ENCODE data around the gene PCF11.
"Not testable (repeated sequence)": the region's sequence is repeated elsewhere in the genome, so short reads cannot be mapped to it uniquely, and the experiment has no call there.

PCF11 gene

GRCh38 chr11:83156996-83157593, at the start of gene PCF11:
PCF11 (plus strand) TSS chr11:83157131; CDS start chr11:83157440, 309 bp downstream.
- no peak for DNase-seq

- DNase-seq, result no peak
Observed at GRCh38 chr11:83112886-83113285, 44.0 kb upstream of the PCF11 start.

GRCh38 chr11:83115026-83115425, 41.9 kb upstream of the PCF11 start:
- no peak for DNase-seq

GRCh38 chr11:83115551-83115950, 41.4 kb upstream of the PCF11 start:
- no peak for DNase-seq

- no peak for DNase-seq
Observed at GRCh38 chr11:83116015-83116641, 40.8 kb upstream of the PCF11 start.

GRCh38 chr11:83118814-83119213, 38.1 kb upstream of the PCF11 start:
- DNase-seq, result no peak

GRCh38 chr11:83119216-83119615, 37.7 kb upstream of the PCF11 start:
- DNase-seq, result no peak

- DNase-seq, result no peak
Observed at GRCh38 chr11:83120327-83120726, 36.6 kb upstream of the PCF11 start.

- DNase-seq, result no peak
Observed at GRCh38 chr11:83122050-83122449, 34.9 kb upstream of the PCF11 start.

GRCh38 chr11:83122766-83123165, 34.2 kb upstream of the PCF11 start:
- DNase-seq, result no peak

- DNase-seq, result no peak
Observed at GRCh38 chr11:83124636-83125424, 32.1 kb upstream of the PCF11 start.

GRCh38 chr11:83125577-83125976, 31.4 kb upstream of the PCF11 start:
- DNase-seq, result no peak

GRCh38 chr11:83127310-83127637, 29.7 kb upstream of the PCF11 start:
- no peak for DNase-seq

- DNase-seq, result no peak
Observed at GRCh38 chr11:83132191-83132590, 24.7 kb upstream of the PCF11 start.

GRCh38 chr11:83133266-83133665, 23.7 kb upstream of the PCF11 start:
- DNase-seq, result not testable (repeated sequence)

GRCh38 chr11:83139310-83139709, 17.6 kb upstream of the PCF11 start:
- no peak for DNase-seq

GRCh38 chr11:83140691-83141455, 16.1 kb upstream of the PCF11 start:
- DNase-seq, result no peak

GRCh38 chr11:83147895-83148294, 9.0 kb upstream of the PCF11 start:
- DNase-seq, result no peak

GRCh38 chr11:83150450-83150849, 6.5 kb upstream of the PCF11 start:
- DNase-seq, result no peak

- no peak for DNase-seq
Observed at GRCh38 chr11:83151274-83151977, 5.5 kb upstream of the PCF11 start.

- no peak for DNase-seq
Observed at GRCh38 chr11:83152264-83152663, 4.7 kb upstream of the PCF11 start.

GRCh38 chr11:83153764-83154163, 3.2 kb upstream of the PCF11 start:
- no peak for DNase-seq
